Mucosa of descending colon (tissue), 3 donors: ENCODE measurements around the gene BCL11B. TPM values are rescaled to one million over a fixed set of nuclear protein-coding genes. Genes with fewer than 3 reads are reported as not detected.
A peak's percentile ranks its signal among the peaks of the same experiment; 100 is the strongest.

Experiments used
- ATAC-seq: fragments of 200-7000 bp; cut with Tn5 transposase; one replicate; pipeline ENCODE4 v1.9.1; 2020; ENCODE audit warnings: mild to moderate bottlenecking, moderate library complexity
- DNase-seq, 3 donors: peaks; one replicate each; pipeline ENCODE4 v3.0.0-alpha.2; 2020
- H3K36me3 ChIP-seq: fragments of 200-600 bp; one replicate; pipeline ENCODE4 v1.8.0; 2021; ENCODE audit warnings: low read depth, mild to moderate bottlenecking
- H3K4me1 ChIP-seq: fragments of 200-600 bp; one replicate; pipeline ENCODE4 v1.8.0; 2021; ENCODE audit warnings: low read depth, mild to moderate bottlenecking
- H3K4me3 ChIP-seq: fragments of 200-600 bp; one replicate; pipeline ENCODE4 v1.8.0; 2021; ENCODE audit warnings: mild to moderate bottlenecking
- H3K9me3 ChIP-seq: fragments of 200-600 bp; one replicate; pipeline ENCODE4 v1.8.0; 2021; ENCODE audit warnings: mild to moderate bottlenecking
- CTCF ChIP-seq: fragments of 200-600 bp; IDR thresholded peaks from one replicate; pipeline ENCODE4 v1.8.0; 2022; ENCODE audit warnings: antibody characterized with exemption, mild to moderate bottlenecking
- intact Hi-C, 2 donors: fragments of 100-400 bp; cut with DNase I in 1 of 2; cut with micrococcal nuclease in 1 of 2; formaldehyde crosslinking; loops; one replicate each; pipeline versions ENCODE4 v1.11.0 to v1.11.1; 2022; cut with DNase I, micrococcal nuclease
- total RNA-seq, 3 donors: library from RNA; stranded (reverse); fragmentation: NEBNext Ultra II Directional in 2 of 3; extraction: Animal tissue kit (Norgen Biotek cat#: 25700) in 2 of 3; gene quantifications; one replicate each; pipeline versions ENCODE4 v1.2.1 to v1.2.4, GENCODE V29; 2021 to 2023
- donor health status: DM: no; HTN: no; CAD: no; lungs with moderate emphysema.
- donor health status: DM: no; HTN: no; CAD: no.
- donor health status: DM: no; HTN: yes; CAD: no.

BCL11B gene
- total RNA-seq, 3 donors from 2014 or later, result 2.5 to 5.6 (median 4.9) TPM

DNA sequence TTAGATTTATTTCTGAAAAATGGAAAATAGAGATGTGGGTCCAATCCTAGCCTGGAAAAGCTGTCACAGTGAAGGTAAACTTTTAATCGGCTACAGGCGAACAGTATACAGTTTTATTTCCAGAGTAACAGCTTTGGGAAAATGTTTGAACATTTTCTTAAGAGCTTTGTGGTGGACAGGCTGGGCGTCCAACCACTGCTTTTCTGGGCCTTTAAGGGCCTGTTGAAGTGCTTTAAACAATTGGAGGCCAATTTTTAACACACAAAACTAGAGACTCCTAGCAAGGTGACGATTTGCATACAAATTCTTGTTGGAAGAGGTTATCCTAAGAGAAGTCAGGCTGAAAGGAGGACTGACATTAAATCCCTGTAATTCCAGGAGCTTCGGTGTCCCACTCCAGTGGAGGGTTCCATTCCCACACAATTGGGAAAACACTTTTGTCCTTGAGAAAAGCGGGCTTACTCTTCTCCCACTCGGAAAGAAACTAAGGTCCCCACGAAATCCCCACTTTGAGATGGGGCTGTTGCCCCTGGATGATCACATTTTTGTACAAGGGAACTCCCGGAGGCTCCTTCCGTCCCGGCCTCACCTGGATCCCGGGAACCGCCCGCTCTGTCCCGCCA, 26.9 kb downstream of the BCL11B start:
- Histone ChIP-seq H3K4me3 (no peak overlapping the region), H3K36me3 (no peaks in the 10 kb centered on the region), H3K9me3 (no peaks in the 10 kb centered on the region), H3K4me1 (peaks cover 3% of the 10 kb centered on the region)
- ATAC-seq (no peak), DNase-seq (no peak)
- no peak for TF ChIP-seq CTCF
- intact Hi-C loops, result no loop called here

DNA sequence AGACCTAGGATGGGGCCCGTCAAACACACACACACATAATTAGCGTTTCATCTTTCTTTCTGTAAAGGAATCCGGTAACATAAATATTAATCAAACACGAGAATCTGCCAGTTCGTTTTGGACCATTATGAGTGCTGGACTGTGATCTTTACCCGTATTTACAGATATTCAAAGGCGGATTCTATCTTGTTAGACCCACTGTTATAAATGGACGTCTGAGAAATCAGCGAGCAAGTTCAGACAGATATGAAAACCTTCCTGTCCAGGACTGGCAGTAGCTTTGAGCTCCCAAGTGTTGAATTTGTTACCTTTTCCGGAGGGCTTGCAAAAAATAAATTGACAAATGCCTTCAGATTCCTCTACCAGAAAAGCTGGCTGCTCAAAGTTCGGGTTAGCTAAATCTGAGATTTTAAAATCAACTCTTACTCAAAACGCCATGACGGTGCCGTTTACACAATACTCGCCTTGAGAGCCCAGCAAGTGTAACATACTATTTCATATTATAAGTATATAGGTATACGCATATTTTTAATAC, 27.6 kb downstream of the BCL11B start:
- no peak for DNase-seq
- H3K4me1 ChIP-seq, result peaks cover 3% of the 10 kb centered on the region
- no peaks in the 10 kb centered on the region for H3K36me3 ChIP-seq
- no peak for TF ChIP-seq CTCF
- ATAC-seq, result no peak
- intact Hi-C loops, result no loop called here
- H3K9me3 ChIP-seq, result no peaks in the 10 kb centered on the region
- no peak overlapping the region for H3K4me3 ChIP-seq

DNA sequence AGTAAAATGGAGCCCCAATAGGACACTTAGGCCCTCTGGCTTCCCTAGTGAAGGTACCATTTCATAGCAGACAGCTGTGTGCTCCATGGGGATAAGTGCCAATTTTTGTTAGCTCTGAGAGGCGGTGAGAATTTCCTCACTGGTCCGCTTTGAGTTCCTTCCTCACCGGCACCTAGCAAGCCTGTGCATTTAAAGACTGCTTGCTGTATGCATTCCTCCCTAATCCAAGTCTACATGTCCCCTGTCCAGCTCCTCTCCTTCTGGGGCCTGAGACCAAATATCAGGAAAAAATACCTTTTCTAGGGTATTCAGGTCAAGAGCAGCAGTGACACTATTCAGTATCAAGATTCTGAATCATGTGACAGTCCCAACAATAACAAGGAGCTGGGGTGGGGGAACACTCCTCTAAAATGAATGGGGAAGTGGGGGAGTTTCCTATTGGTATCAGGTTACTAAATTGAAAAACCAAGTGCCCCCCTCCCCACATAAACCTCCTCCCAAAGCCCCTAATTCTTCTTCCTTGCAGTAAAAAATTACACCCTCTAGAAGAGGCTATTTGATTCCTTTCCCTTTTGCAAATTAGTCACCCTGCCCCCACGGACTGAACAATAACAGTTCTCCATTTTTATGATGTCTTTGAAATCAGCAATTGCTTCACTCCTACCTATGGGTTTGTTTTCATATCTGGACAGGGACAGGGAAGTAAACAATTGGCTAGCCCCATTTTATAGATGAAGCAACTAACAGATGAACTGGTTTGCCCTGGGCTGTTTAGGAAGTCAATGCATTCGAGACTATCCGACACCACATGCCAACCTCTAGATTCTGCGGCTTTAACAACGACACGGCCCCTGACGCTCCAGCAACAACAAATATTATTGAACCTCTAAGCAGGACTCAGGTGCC, 28.9 kb downstream of the BCL11B start:
- no peaks in the 10 kb centered on the region for H3K9me3 ChIP-seq
- intact Hi-C loops, result no loop called here
- no peak overlapping the region for H3K4me3 ChIP-seq
- DNase-seq (peak in 1 of 3 donors; percentile 19), ATAC-seq (peak; percentile 40)
- peaks cover 3% of the 10 kb centered on the region for H3K4me1 ChIP-seq
- no peaks in the 10 kb centered on the region for H3K36me3 ChIP-seq
- TF ChIP-seq CTCF, result no peak

DNA sequence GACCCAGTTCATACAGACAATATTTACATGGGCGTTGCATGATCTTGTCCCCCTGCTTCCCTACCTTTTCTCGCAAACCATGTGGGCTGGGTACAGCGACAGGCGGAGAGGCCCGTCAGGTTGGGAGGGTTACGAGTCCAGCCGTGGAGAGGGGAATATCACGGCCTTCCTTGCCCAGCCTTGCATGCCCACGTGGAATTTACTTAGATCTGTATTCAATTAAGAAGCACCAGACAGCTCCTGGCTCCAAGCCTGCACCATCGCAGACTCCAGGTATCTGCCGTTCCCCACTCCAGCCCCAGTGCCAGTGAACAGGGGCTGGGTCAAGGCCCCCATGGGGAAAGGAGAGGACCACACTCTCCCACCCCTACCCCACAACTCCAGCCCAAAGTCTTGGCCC, 29.8 kb downstream of the BCL11B start:
- Histone ChIP-seq H3K9me3 (no peaks in the 10 kb centered on the region), H3K4me1 (peaks cover 3% of the 10 kb centered on the region), H3K4me3 (no peak overlapping the region), H3K36me3 (no peaks in the 10 kb centered on the region)
- intact Hi-C loops, result no loop called here
- DNase-seq (no peak), ATAC-seq (no peak)
- no peak for TF ChIP-seq CTCF

GRCh38 chr14:99241325-99242010, 30.5 kb downstream of the BCL11B start:
- DNase-seq, result no peak
- intact Hi-C loops, result no loop called here
- H3K4me1 ChIP-seq, result peaks cover 3% of the 10 kb centered on the region
- no peak overlapping the region for H3K4me3 ChIP-seq
- no peaks in the 10 kb centered on the region for H3K36me3 ChIP-seq
- TF ChIP-seq CTCF, result no peak
- no peaks in the 10 kb centered on the region for H3K9me3 ChIP-seq
- ATAC-seq, result no peak
